ENCODE measurements around the gene TDRD9. TPM values are rescaled to one million over a fixed set of nuclear protein-coding genes. Genes with fewer than 3 reads are reported as not detected.
"Not testable (repeated sequence)": the region's sequence is repeated elsewhere in the genome, so short reads cannot be mapped to it uniquely, and the experiment has no call there.

Gene TDRD9
- total RNA-seq, 3 donors from 2014 or later: 0.30 to 1.1 (median 0.90) TPM

DNA sequence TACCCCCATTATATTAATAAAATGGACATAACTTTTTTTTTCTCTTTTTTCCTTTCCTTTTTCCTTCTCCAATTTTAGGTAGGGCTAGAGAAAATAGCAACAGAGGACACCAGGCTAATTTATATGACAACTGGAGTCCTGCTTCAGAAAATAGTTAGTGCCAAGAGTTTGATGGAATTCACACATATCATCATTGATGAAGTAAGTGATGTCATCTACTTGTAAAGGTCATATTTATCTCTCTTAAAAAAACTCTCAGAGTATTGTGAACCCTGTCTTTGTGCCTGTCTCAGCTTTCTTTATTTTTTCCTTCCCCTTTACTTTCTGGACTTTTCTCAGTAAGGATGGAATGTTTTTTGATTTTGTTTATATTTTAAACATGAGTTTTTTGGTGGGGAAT is 38.4 kb downstream of the TDRD9 start:
- H3K4me3 Mint-ChIP-seq: no peak overlapping the region

DNA sequence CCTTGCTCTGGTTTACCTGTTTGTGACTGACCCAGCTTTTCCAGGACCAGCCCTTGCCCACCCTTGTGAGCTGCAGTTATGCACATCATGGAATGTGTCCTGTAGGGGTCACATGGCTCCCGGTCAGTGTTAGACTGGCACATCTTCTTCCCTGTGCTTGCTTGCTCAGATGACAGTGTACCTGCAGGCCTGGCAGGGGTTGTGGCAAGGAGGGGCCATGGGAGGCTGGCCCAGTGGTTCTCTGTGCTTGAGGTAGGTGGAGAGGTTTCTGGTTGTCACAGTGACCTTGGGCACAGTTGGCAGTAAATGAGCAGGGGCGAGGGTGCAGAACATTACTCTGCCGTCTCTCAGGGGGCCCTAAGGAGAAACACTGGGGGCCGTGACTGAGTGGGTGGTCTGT is 41.7 kb downstream of the TDRD9 start:
- H3K9me3 Mint-ChIP-seq: no peaks in the 10 kb centered on the region
- H3K36me3 Mint-ChIP-seq (ENCODE audit: insufficient read depth): no peaks in the 10 kb centered on the region
- H3K4me3 Mint-ChIP-seq: no peak overlapping the region
- ATAC-seq (no peak), DNase-seq (no peak)
- peaks cover 7% of the 10 kb centered on the region for H3K27me3 Mint-ChIP-seq (ENCODE audit: low read depth)
- no peaks in the 10 kb centered on the region for H3K4me1 Mint-ChIP-seq (ENCODE audit: low read depth)

More for the DNA sequence above, 38.4 kb downstream of the TDRD9 start:
- peaks cover 5% of the 10 kb centered on the region for H3K27me3 Mint-ChIP-seq (ENCODE audit: low read depth)
- H3K36me3 Mint-ChIP-seq (ENCODE audit: insufficient read depth): no peaks in the 10 kb centered on the region
- H3K9me3 Mint-ChIP-seq: no peaks in the 10 kb centered on the region
- H3K4me1 Mint-ChIP-seq (ENCODE audit: low read depth): no peaks in the 10 kb centered on the region
- no peak for DNase-seq
- no peak for ATAC-seq

DNA sequence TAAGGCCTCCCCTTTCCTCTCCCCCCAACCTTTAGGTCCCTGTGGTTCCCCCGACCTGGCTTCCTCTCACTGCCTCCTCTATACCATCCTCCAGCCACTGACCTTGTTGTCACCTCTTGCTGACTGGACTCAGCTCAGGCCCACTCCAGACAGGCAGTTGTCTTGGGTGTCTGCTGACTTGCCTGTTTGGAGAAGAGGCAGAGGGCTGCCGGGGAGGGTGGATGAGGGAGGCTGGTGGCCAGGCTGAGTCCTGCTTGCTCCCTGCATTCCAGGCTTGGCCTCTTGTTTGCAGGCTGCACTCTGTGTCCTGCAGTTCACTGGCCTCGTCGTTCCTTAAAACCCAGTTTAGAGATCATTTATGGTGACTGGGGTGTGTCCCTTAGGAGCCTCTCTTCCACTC is 45.1 kb downstream of the TDRD9 start:
- ATAC-seq (no peak), DNase-seq (no peak)
- H3K9me3 Mint-ChIP-seq: no peaks in the 10 kb centered on the region
- peaks cover 7% of the 10 kb centered on the region for H3K27me3 Mint-ChIP-seq (ENCODE audit: low read depth)
- H3K4me1 Mint-ChIP-seq (ENCODE audit: low read depth): no peaks in the 10 kb centered on the region
- no peak overlapping the region for H3K4me3 Mint-ChIP-seq
- H3K36me3 Mint-ChIP-seq (ENCODE audit: insufficient read depth): no peaks in the 10 kb centered on the region

DNA sequence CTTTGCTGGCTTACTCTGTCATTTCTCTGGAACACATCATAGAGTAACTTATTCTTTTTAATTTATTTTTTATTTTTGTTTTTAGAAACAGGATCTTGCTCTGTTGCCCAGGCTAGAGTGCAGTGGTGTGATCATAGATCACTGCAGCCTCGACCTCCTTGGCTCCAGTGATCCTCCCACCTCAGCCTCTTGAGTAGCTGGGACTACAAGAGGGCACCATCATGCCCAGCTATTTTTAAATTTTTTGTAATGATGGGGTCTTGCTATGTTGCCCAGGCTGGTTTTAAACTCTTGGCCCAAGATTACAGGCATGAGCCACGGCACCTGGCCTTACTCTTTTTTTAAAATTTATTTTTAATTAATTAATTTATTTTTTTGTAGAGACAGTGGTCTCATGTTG is 46.3 kb downstream of the TDRD9 start:
- Mint-ChIP-seq H3K9me3 (no peaks in the 10 kb centered on the region), H3K27me3 (ENCODE audit: low read depth) (peaks cover 11% of the 10 kb centered on the region), H3K4me1 (ENCODE audit: low read depth) (no peaks in the 10 kb centered on the region), H3K4me3 (no peak overlapping the region), H3K36me3 (ENCODE audit: insufficient read depth) (no peaks in the 10 kb centered on the region)
- DNase-seq (no peak), ATAC-seq (no peak)

DNA sequence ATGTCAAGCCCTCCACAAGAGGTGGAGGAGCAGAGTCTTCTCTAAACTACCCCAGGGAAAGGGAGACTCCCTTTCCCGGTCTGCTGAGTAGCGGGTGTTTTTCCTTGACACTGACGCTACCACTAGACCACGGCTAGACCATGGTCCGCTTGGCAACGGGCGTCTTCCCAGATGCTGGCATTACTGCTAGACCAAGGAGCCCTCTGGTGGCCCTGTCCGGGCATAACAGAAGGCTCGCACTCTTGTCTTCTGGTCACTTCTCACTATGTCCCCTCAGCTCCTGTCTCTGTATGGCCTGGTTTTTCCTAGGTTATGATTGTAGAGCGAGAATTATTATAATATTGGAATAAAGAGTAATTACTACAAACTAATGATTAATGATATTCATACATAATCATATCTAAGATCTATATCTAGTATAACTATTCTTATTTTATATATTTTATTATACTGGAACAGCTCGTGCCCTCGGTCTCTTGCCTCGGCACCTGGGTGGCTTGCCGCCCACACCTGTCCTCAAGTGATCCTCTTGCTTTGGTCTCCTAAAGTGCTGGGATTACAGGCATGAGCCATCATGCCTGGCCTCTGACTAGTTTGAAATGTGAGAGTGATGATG is 52.5 kb downstream of the TDRD9 start:
- not testable (repeated sequence) for DNase-seq; ATAC-seq; H3K4me1 Mint-ChIP-seq (ENCODE audit: low read depth); H3K36me3 Mint-ChIP-seq (ENCODE audit: insufficient read depth); H3K4me3 Mint-ChIP-seq; H3K9me3 Mint-ChIP-seq
- H3K27me3 Mint-ChIP-seq (ENCODE audit: low read depth): peaks cover 18% of the 10 kb centered on the region

DNA sequence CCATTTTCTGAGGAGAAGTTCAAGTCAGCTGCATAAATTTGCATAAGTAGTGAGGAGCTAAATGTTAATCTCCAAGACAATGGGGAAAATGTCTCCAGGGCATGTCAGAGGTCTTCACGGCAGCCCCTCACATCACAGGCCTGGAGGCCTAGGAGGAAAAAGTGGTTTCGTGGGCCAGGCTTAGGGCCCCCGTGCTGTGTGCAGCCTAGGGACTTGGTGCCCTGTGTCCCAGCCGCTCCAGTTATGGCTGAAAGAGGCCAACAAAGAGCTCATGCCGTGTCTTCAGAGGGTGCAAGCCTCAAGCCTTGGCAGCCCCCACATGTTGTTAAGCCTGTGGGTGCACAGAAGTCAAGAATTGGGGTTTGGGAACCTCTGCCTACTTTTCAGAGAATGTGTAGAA is 55.9 kb downstream of the TDRD9 start:
- no peaks in the 10 kb centered on the region for H3K36me3 Mint-ChIP-seq (ENCODE audit: insufficient read depth)
- H3K9me3 Mint-ChIP-seq: peaks cover 3% of the 10 kb centered on the region
- H3K4me3 Mint-ChIP-seq: no peak overlapping the region
- peaks cover 19% of the 10 kb centered on the region for H3K27me3 Mint-ChIP-seq (ENCODE audit: low read depth)
- H3K4me1 Mint-ChIP-seq (ENCODE audit: low read depth): no peaks in the 10 kb centered on the region
- ATAC-seq (no peak), DNase-seq (no peak)

DNA sequence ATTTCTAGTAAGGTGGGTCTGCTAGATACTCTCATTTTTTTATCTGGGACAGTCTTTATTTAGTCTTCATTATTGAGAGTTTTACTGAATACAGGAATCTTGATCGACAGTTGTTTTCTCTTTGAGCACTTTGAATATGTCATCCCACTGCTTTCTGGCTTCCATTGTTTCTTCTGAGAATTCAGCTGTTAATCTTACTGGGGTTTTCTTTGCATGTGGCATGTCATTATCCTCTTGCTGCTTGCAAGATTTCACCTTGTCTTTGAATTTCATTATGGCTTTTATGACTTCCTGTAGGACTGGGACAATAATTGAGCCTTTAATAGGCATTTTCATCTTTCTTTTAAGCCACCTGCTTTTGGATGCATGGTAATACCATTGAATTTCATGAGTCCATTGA is 60.8 kb downstream of the TDRD9 start:
- Mint-ChIP-seq H3K36me3 (ENCODE audit: insufficient read depth) (no peaks in the 10 kb centered on the region), H3K9me3 (peaks cover 5% of the 10 kb centered on the region), H3K27me3 (ENCODE audit: low read depth) (peaks cover 21% of the 10 kb centered on the region), H3K4me3 (no peak overlapping the region), H3K4me1 (ENCODE audit: low read depth) (no peaks in the 10 kb centered on the region)
- DNase-seq: no peak
- no peak for ATAC-seq

DNA sequence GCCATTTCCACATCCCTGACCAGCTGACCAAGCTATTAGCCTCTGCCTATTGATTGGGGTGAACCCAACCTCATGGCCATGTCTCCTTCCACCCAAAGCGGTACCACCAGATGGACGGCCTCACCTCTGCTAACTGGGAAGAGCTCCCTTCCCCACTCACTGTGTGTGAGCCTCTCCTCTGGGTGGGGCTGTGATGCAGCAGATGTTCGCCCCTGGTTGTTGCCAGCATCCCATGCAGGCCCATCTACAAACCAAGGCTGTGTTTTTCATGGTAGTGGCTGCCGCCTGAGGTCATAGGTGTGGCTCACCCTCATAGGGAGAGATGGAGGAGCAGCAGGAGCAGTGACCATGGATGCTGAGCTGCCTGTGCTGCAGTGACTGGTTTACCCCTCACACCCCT is 61.7 kb downstream of the TDRD9 start:
- no peak for ATAC-seq
- Mint-ChIP-seq H3K36me3 (ENCODE audit: insufficient read depth) (no peaks in the 10 kb centered on the region), H3K4me3 (no peak overlapping the region), H3K4me1 (ENCODE audit: low read depth) (no peaks in the 10 kb centered on the region), H3K9me3 (peaks cover 5% of the 10 kb centered on the region), H3K27me3 (ENCODE audit: low read depth) (peaks cover 21% of the 10 kb centered on the region)
- no peak for DNase-seq

DNA sequence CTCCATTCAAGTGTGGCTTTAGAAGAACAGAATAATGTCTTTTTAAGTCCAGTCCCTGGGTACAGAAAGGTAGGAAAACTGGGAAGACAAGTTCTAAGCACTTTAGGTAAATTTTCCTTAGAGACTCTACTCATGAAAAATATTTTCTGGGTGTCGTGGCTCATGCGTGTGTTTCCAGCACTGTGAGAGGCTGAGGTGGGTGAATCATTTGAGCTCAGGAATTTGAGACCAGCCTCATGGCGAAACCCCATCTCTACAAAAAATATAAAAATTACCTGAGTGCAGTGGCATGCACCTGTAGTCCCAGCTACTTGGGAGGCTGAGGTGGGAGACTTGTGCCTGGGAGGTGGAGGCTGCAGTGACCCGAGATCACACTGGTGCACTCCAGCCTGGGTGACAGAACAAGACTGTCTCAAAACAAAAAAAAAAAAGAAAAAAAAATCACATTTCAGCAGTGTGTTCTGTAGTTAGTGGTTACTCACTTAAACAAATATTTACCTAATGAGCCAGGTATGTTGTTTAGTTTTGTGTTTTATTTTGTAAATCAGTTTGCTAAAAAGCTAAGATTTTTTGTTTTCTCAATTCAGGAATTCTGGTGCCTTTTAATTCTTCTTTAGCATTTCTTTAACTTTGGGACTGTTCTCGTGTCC is 66.4 kb downstream of the TDRD9 start:
- Mint-ChIP-seq H3K4me1 (ENCODE audit: low read depth) (no peaks in the 10 kb centered on the region), H3K27me3 (ENCODE audit: low read depth) (peaks cover 8% of the 10 kb centered on the region), H3K36me3 (ENCODE audit: insufficient read depth) (no peaks in the 10 kb centered on the region), H3K4me3 (no peak overlapping the region), H3K9me3 (no peaks in the 10 kb centered on the region)
- DNase-seq (no peak), ATAC-seq (no peak)

DNA sequence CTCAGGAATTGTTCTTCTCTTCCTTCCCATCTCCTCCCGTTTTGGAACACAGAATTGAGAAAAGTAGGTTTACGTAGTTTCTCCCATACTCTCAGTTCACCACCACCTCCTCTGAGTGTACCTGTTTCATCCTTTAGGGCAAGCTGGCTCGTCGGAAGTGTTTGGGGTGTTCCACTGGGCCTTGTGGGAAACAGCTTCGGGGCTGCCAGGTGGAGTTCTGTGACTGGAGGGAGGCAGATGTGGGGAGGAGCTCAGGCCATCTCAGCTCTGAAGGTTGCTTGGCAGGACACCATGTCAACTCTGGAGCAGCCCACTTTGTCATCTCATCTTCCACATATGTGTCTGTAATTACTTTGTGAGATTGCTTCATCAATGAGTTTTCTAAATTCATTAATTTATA is 67.6 kb downstream of the TDRD9 start:
- Mint-ChIP-seq H3K4me1 (ENCODE audit: low read depth) (no peaks in the 10 kb centered on the region), H3K36me3 (ENCODE audit: insufficient read depth) (no peaks in the 10 kb centered on the region), H3K27me3 (ENCODE audit: low read depth) (peaks cover 2% of the 10 kb centered on the region), H3K9me3 (no peaks in the 10 kb centered on the region), H3K4me3 (no peak overlapping the region)
- ATAC-seq (no peak), DNase-seq (no peak)

DNA sequence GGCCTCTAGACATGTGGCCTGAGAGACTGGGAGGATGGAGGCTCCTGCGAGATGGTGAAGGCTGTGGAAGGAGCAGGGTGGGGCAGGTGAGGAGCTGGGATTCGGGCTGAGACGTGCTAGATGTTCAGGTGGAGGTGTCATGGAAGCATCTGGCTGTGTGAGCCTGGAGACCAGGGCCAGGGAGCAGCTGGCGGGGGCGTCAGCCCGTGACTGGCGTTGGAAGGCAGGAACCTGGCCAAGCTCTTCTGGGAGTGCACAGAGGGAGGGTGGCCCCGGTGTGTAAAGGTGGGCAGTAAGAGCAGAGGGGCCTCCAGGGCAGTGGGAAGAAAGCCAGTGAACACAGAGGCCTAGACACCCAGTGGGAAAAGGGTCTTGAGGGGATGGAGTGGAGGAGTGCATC is 69.1 kb downstream of the TDRD9 start:
- Mint-ChIP-seq H3K27me3 (ENCODE audit: low read depth) (peaks cover 2% of the 10 kb centered on the region), H3K4me1 (ENCODE audit: low read depth) (no peaks in the 10 kb centered on the region), H3K36me3 (ENCODE audit: insufficient read depth) (no peaks in the 10 kb centered on the region), H3K9me3 (no peaks in the 10 kb centered on the region), H3K4me3 (no peak overlapping the region)
- ATAC-seq (no peak), DNase-seq (no peak)

DNA sequence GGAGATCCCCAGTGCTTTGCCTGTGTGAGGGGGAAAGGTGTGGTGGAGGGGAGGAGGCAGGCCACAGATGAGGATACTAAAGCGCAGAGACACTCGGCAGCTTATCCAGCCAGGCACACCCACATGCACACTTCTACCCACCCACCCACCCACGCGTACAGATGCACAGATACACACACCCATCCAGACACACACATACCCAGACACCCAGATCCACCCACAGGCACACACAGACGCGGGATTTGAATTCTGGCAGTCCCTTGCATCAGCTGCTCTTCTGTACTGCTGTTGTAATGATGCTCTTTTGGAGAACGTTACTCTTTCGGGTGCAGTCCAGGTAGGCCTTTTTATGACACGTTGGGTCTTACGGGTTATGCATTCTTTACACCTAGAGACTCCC is 69.8 kb downstream of the TDRD9 start:
- ATAC-seq: no peak
- DNase-seq: no peak
- H3K9me3 Mint-ChIP-seq: no peaks in the 10 kb centered on the region
- H3K4me3 Mint-ChIP-seq: no peak overlapping the region
- no peaks in the 10 kb centered on the region for H3K36me3 Mint-ChIP-seq (ENCODE audit: insufficient read depth)
- no peaks in the 10 kb centered on the region for H3K4me1 Mint-ChIP-seq (ENCODE audit: low read depth)
- peaks cover 2% of the 10 kb centered on the region for H3K27me3 Mint-ChIP-seq (ENCODE audit: low read depth)

DNA sequence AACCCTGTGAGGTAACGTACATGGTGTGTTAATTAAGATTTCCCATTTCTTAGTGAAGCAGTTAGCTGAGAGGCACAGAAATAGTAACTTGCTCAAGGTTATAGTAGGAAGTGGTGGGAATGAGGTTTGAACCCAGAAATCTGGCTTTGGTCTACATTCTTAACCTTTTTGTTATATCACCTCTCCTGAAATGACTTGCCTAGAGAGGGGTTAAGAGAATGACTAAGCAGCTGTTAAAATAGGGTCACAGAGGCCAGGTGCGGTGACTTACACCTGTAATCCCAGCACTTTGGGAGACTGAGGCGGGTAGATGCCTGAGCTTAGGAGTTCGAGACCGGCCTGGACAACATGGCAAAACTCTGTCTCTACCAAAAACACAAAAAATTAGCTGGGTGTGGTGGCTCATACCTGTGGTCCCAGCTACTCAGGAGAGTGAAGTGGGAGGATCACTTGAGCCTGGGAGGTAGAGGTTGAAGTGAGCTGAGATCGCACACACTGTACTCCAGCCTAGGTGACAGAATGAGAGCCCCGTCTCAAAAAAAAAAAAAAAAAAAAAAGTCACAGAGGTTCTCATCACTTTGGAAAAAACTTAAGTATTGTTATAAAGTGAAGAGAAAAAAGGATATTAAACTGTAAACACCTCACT is 71.7 kb downstream of the TDRD9 start:
- H3K27me3 Mint-ChIP-seq (ENCODE audit: low read depth): peaks cover 2% of the 10 kb centered on the region
- DNase-seq (no peak), ATAC-seq (no peak)
- no peaks in the 10 kb centered on the region for H3K36me3 Mint-ChIP-seq (ENCODE audit: insufficient read depth)
- H3K4me1 Mint-ChIP-seq (ENCODE audit: low read depth): no peaks in the 10 kb centered on the region
- H3K4me3 Mint-ChIP-seq: no peak overlapping the region
- no peaks in the 10 kb centered on the region for H3K9me3 Mint-ChIP-seq

DNA sequence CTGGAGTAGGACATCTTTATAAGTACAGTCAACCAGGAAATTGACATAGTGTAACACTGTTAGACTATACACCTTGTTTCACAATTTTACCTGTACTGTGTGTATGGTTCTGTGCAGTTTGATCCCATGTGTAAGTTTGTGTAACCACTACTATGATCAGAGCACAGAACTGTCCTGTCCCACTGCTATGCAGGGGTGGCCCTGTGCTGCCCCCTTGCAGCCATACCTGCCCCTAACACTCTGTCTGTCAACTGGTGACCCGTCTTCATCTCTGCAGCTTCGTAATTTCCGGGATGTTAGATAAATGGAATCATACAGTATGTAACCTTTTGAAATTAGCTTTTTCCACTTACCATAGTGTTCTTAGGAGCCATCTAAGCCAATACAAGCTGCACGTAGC is 72.7 kb downstream of the TDRD9 start:
- peak; percentile 34 to 50 for ATAC-seq
- H3K4me1 Mint-ChIP-seq (ENCODE audit: low read depth): no peaks in the 10 kb centered on the region
- peaks cover 2% of the 10 kb centered on the region for H3K27me3 Mint-ChIP-seq (ENCODE audit: low read depth)
- DNase-seq: no peak
- no peaks in the 10 kb centered on the region for H3K9me3 Mint-ChIP-seq
- H3K4me3 Mint-ChIP-seq: no peak overlapping the region
- H3K36me3 Mint-ChIP-seq (ENCODE audit: insufficient read depth): no peaks in the 10 kb centered on the region

DNA sequence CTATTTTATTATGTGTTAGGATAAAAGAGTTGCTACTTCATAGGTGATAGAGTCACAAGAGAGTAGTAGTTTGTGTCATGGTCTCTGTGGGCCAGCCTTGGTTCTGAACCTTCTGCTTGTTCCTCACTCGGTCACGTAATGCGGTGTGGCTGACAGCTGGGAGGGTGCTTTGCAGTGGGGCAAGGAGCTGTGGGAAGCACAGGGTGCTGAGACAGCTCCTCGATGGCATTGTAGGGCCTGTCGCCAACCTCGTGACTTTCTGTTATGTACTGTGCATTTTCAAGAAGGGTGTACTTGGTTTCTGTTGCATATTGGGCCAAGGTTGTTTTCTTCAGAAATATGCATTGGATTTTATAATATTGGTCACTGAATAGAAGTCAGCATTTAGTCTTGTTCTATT is 75.4 kb downstream of the TDRD9 start:
- ATAC-seq: no peak
- Mint-ChIP-seq H3K36me3 (ENCODE audit: insufficient read depth) (no peaks in the 10 kb centered on the region), H3K4me3 (no peak overlapping the region), H3K4me1 (ENCODE audit: low read depth) (no peaks in the 10 kb centered on the region), H3K27me3 (ENCODE audit: low read depth) (peaks cover 2% of the 10 kb centered on the region), H3K9me3 (no peaks in the 10 kb centered on the region)
- no peak for DNase-seq
